Endothelial cell of umbilical vein (primary cell): ENCODE results near the gene TBC1D14.

Experiments
- CTCF ChIP-seq, 2 donors: IDR thresholded peaks; 1 replicate in 1 of 2; 2 replicates in 1 of 2; pipeline ENCODE4 v1.5.1; 2011; ENCODE audit warnings: low read length in 2 of 2, mild to moderate bottlenecking in 2 of 2, moderate library complexity in 2 of 2, control low read depth in 1 of 2, inconsistent platforms in 1 of 2, low read depth in 1 of 2; ENCODE audit not compliant: insufficient read depth in 1 of 2; ENCODE audit errors: extremely low read depth in 1 of 2
- EZH2 ChIP-seq: IDR thresholded peaks from 2 replicates; pipeline ENCODE4 v1.6.1; 2012; ENCODE audit warnings: borderline replicate concordance, low read depth, mild to moderate bottlenecking, moderate library complexity, low read length, inconsistent platforms; ENCODE audit not compliant: severe bottlenecking
- MAX ChIP-seq: IDR thresholded peaks from 2 replicates; pipeline ENCODE4 v1.6.1; 2011; ENCODE audit not compliant: insufficient read depth, insufficient read length

GRCh38 chr4:7029212-7029611 is 119.6 kb downstream of the TBC1D14 start:
- TF ChIP-seq EZH2 = no peak
- TF ChIP-seq CTCF (IDR thresholded peaks at IDR 0.05; ENCODE audit: extremely low read depth in 1 of 2, insufficient read depth in 1 of 2, low read depth in 1 of 2, low read length in 2 of 2) = no peak
- no peak for TF ChIP-seq MAX
